COR-L47 (cell line): ENCODE data around the gene DDX27.

Experiments
- DNase-seq: peaks from one replicate; lab custom pipeline; 2025; lab: John Stamatoyannopoulos, UW

DDX27 gene

DNA sequence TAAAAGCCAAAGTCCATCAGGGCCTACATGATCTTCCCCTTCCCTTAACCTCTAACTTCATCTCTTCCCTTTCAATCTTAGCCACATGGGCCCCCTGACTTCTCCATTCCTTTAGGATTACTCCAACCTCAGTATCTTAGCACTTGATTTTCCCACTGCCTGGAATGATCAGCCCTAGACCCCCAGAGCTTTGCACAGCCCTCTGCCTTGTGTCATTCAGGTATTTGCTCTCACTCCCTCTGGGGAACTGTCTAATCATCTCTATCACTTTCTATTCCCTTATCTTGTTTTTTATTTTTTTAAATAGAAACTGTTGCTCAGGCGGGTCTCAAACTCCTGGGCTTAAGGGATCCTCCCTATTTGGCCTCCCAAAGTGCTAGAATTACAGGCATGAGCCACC, 72.0 kb downstream of the DDX27 start:
- no peak for DNase-seq

GRCh38 chr20:49292010-49292409, 72.8 kb downstream of the DDX27 start:
- no peak for DNase-seq

DNA sequence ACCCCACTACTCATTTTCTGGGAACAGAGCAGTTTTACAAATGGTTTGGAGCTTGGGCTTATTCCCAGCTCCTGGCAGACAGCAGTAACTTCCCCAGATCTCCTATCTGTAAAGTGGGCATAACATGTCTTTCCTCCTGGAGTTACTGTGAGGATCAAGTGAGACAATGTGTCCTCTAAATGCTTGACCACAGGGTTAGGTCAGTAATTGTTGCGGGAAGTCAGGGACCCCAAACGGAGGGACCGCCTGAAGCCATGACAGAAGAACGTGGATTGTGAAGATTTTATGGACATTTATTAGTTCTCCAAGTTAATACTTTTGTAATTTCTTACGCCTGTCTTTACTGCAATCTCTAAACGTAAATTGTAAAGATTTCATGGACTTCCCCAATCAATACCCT, 73.9 kb downstream of the DDX27 start:
- no peak for DNase-seq
